ENCODE measurements around the gene TARDBP. TPM values are rescaled to one million over a fixed set of nuclear protein-coding genes. Genes with fewer than 3 reads are reported as not detected.
A peak's percentile ranks its signal among the peaks of the same experiment; 100 is the strongest.

TARDBP gene
- total and polyA plus RNA-seq, 2 donors from 2014 or later, result 103 to 140 TPM

GRCh38 chr1:10975567-10976326 is 36.7 kb upstream of the TARDBP start:
- H3K4me1 ChIP-seq (ENCODE audit: control insufficient read depth in 2 of 3, insufficient read depth in 2 of 3, low read depth in 1 of 3, low read length in 3 of 3), result peaks cover 0 to 6% (median 0%) of the 10 kb centered on the region in 3 donors
- no peaks in the 10 kb centered on the region for H3K27me3 ChIP-seq (ENCODE audit: control insufficient read depth, insufficient read depth, low read length)
- TF ChIP-seq CTCF (IDR thresholded peaks at IDR 0.05; ENCODE audit: borderline replicate concordance, extremely low read depth, insufficient read depth), result no peak
- H3K27ac ChIP-seq (ENCODE audit: low read depth in 2 of 2, low read length in 2 of 2), result peak overlapping the region in 1 of 2 donors; percentile 28
- no peaks in the 10 kb centered on the region for H3K9me3 ChIP-seq (ENCODE audit: control insufficient read depth in 2 of 3, insufficient read depth in 1 of 3, low read length in 3 of 3)
- H3K4me3 ChIP-seq (ENCODE audit: low read length in 3 of 3), result no peak overlapping the region
- H3K9ac ChIP-seq (ENCODE audit: low read length in 3 of 3), result no peak overlapping the region
- intact Hi-C loops (cut with DNase I), result no loop called here
- DNase-seq, result peak in 4 of 5 donors; percentile 33 to 85 (median 43)
- H3K36me3 ChIP-seq (ENCODE audit: control insufficient read depth in 2 of 3, insufficient read depth in 3 of 3, low read length in 3 of 3), result no peaks in the 10 kb centered on the region
- no peak for FAIRE-seq

- Histone ChIP-seq H3K9me3 (ENCODE audit: control insufficient read depth in 2 of 3, insufficient read depth in 1 of 3, low read length in 3 of 3) (no peaks in the 10 kb centered on the region), H3K4me3 (ENCODE audit: low read length in 3 of 3) (no peak overlapping the region), H3K4me1 (ENCODE audit: control insufficient read depth in 2 of 3, insufficient read depth in 2 of 3, low read depth in 1 of 3, low read length in 3 of 3) (peaks cover 0 to 8% (median 0%) of the 10 kb centered on the region in 3 donors), H3K27ac (ENCODE audit: low read depth in 2 of 2, low read length in 2 of 2) (no peak overlapping the region), H3K9ac (ENCODE audit: low read length in 3 of 3) (no peak overlapping the region), H3K27me3 (ENCODE audit: control insufficient read depth, insufficient read depth, low read length) (no peaks in the 10 kb centered on the region), H3K36me3 (ENCODE audit: control insufficient read depth in 2 of 3, insufficient read depth in 3 of 3, low read length in 3 of 3) (no peaks in the 10 kb centered on the region)
- TF ChIP-seq CTCF (IDR thresholded peaks at IDR 0.05; ENCODE audit: borderline replicate concordance, extremely low read depth, insufficient read depth), result no peak
- intact Hi-C loops (cut with DNase I), result no loop called here
- DNase-seq, result no peak
- no peak for FAIRE-seq
Observed at GRCh38 chr1:10978719-10979118, 33.7 kb upstream of the TARDBP start.

- intact Hi-C loops (cut with DNase I), result no loop called here
- no peaks in the 10 kb centered on the region for H3K36me3 ChIP-seq (ENCODE audit: control insufficient read depth in 2 of 3, insufficient read depth in 3 of 3, low read length in 3 of 3)
- no peaks in the 10 kb centered on the region for H3K27me3 ChIP-seq (ENCODE audit: control insufficient read depth, insufficient read depth, low read length)
- DNase-seq, result peak in 2 of 5 donors; percentile 14 to 16
- H3K4me3 ChIP-seq (ENCODE audit: low read length in 3 of 3), result no peak overlapping the region
- FAIRE-seq, result no peak
- no peaks in the 10 kb centered on the region for H3K9me3 ChIP-seq (ENCODE audit: control insufficient read depth in 2 of 3, insufficient read depth in 1 of 3, low read length in 3 of 3)
- H3K9ac ChIP-seq (ENCODE audit: low read length in 3 of 3), result no peak overlapping the region
- H3K27ac ChIP-seq (ENCODE audit: low read depth in 2 of 2, low read length in 2 of 2), result no peak overlapping the region
- H3K4me1 ChIP-seq (ENCODE audit: control insufficient read depth in 2 of 3, insufficient read depth in 2 of 3, low read depth in 1 of 3, low read length in 3 of 3), result peaks cover 0 to 8% (median 0%) of the 10 kb centered on the region in 3 donors
- TF ChIP-seq CTCF (IDR thresholded peaks at IDR 0.05; ENCODE audit: borderline replicate concordance, extremely low read depth, insufficient read depth), result no peak
Observed at GRCh38 chr1:10979483-10979920, 33.0 kb upstream of the TARDBP start.

Measured in kidney (tissue), 14 donors.